ENCODE measurements around the gene BNC2.

Gene BNC2

GRCh38 chr9:16616686-16617085 lies 253.8 kb downstream of the BNC2 start:
- no peak for TF ChIP-seq ZBTB7A (IDR thresholded peaks at IDR 0.05; ENCODE audit: low read depth)
- no peak for TF ChIP-seq TEAD4 (IDR thresholded peaks at IDR 0.05)
- TF ChIP-seq, protein P1, sequence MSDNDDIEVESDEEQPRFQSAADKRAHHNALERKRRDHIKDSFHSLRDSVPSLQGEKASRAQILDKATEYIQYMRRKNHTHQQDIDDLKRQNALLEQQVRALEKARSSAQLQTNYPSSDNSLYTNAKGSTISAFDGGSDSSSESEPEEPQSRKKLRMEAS (IDR thresholded peaks at IDR 0.05): no peak
- TF ChIP-seq EGR1 (IDR thresholded peaks at IDR 0.05): no peak
- TF ChIP-seq TAF1 (IDR thresholded peaks at IDR 0.05; ENCODE audit: low read depth): no peak
- TF ChIP-seq EP300 (IDR thresholded peaks at IDR 0.05; ENCODE audit: borderline replicate concordance): no peak
- TF ChIP-seq REST (IDR thresholded peaks at IDR 0.05; ENCODE audit: low read depth): no peak
- TF ChIP-seq, protein P2, sequence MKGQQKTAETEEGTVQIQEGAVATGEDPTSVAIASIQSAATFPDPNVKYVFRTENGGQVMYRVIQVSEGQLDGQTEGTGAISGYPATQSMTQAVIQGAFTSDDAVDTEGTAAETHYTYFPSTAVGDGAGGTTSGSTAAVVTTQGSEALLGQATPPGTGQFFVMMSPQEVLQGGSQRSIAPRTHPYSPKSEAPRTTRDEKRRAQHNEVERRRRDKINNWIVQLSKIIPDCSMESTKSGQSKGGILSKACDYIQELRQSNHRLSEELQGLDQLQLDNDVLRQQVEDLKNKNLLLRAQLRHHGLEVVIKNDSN (IDR thresholded peaks at IDR 0.05): no peak
- no peak for TF ChIP-seq CREB1 (IDR thresholded peaks at IDR 0.05; ENCODE audit: low read depth)
- no peak for TF ChIP-seq FOXM1 (IDR thresholded peaks at IDR 0.05; ENCODE audit: borderline replicate concordance, low read depth)
- no peak for TF ChIP-seq RAD21 (IDR thresholded peaks at IDR 0.05; ENCODE audit: low read depth)
- no peak for TF ChIP-seq NFIC (IDR thresholded peaks at IDR 0.05)
- TF ChIP-seq CEBPB (IDR thresholded peaks at IDR 0.05): no peak
- TF ChIP-seq YY1 (IDR thresholded peaks at IDR 0.05; ENCODE audit: low read depth): no peak
- no peak for TF ChIP-seq TCF12 (IDR thresholded peaks at IDR 0.05; ENCODE audit: low read depth)

DNA sequence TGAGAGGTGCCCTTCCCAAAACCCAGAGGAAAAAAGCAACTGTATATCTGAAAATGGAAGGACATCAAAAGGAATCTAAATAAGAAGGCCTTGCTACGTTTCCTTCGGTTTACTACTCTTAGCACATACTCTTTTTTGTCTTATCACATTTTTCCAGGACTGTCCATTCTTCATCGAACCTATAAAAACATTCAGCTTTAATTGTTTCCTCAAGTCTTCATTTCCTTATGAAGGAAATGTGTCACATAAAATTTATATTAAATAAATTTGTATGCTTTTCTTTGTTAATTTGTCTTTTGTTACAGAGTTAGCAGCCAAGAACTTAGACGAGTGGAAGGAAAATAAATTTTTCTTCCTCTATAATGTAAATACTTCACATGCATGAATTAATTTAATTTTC lies 255.0 kb downstream of the BNC2 start:
- TF ChIP-seq CREB1 (IDR thresholded peaks at IDR 0.05; ENCODE audit: low read depth): no peak
- no peak for TF ChIP-seq TCF12 (IDR thresholded peaks at IDR 0.05; ENCODE audit: low read depth)
- no peak for TF ChIP-seq TAF1 (IDR thresholded peaks at IDR 0.05; ENCODE audit: low read depth)
- TF ChIP-seq EP300 (IDR thresholded peaks at IDR 0.05; ENCODE audit: borderline replicate concordance): no peak
- TF ChIP-seq YY1 (IDR thresholded peaks at IDR 0.05; ENCODE audit: low read depth): no peak
- TF ChIP-seq, protein P2 (IDR thresholded peaks at IDR 0.05): no peak
- TF ChIP-seq RAD21 (IDR thresholded peaks at IDR 0.05; ENCODE audit: low read depth): no peak
- no peak for TF ChIP-seq CEBPB (IDR thresholded peaks at IDR 0.05)
- TF ChIP-seq, protein P1 (IDR thresholded peaks at IDR 0.05): no peak
- no peak for TF ChIP-seq NFIC (IDR thresholded peaks at IDR 0.05)
- no peak for TF ChIP-seq FOXM1 (IDR thresholded peaks at IDR 0.05; ENCODE audit: borderline replicate concordance, low read depth)
- TF ChIP-seq REST (IDR thresholded peaks at IDR 0.05; ENCODE audit: low read depth): no peak
- TF ChIP-seq ZBTB7A (IDR thresholded peaks at IDR 0.05; ENCODE audit: low read depth): no peak
- no peak for TF ChIP-seq EGR1 (IDR thresholded peaks at IDR 0.05)
- no peak for TF ChIP-seq TEAD4 (IDR thresholded peaks at IDR 0.05)

DNA sequence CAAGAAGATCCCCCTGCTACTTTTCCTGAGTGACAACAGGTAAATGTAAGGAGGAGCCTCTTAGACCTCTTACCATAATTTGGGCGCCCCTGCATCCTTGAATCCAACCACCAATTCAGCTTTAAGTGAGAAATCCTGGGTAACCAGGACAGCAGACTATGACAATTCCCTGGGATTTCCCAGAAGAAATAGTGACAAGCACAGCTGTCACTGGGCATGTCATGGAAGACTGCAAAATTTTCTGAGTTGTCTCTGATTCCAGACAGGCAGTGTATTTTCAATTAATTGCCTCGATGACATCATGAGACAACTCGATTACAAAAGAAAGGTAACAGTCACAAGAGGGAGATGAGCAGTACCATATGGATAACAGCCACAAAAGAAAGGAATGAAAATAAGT lies 256.9 kb downstream of the BNC2 start:
- TF ChIP-seq TAF1 (IDR thresholded peaks at IDR 0.05; ENCODE audit: low read depth): no peak

GRCh38 chr9:16613051-16613450 lies 257.4 kb downstream of the BNC2 start:
- TF ChIP-seq, protein P1 (IDR thresholded peaks at IDR 0.05): no peak
- TF ChIP-seq REST (IDR thresholded peaks at IDR 0.05; ENCODE audit: low read depth): no peak
- TF ChIP-seq TEAD4 (IDR thresholded peaks at IDR 0.05): no peak
- TF ChIP-seq CEBPB (IDR thresholded peaks at IDR 0.05): no peak
- TF ChIP-seq NFIC (IDR thresholded peaks at IDR 0.05): no peak
- TF ChIP-seq CREB1 (IDR thresholded peaks at IDR 0.05; ENCODE audit: low read depth): no peak
- TF ChIP-seq FOXM1 (IDR thresholded peaks at IDR 0.05; ENCODE audit: borderline replicate concordance, low read depth): no peak
- no peak for TF ChIP-seq EP300 (IDR thresholded peaks at IDR 0.05; ENCODE audit: borderline replicate concordance)
- TF ChIP-seq TAF1 (IDR thresholded peaks at IDR 0.05; ENCODE audit: low read depth): no peak
- TF ChIP-seq RAD21 (IDR thresholded peaks at IDR 0.05; ENCODE audit: low read depth): no peak
- TF ChIP-seq, protein P2 (IDR thresholded peaks at IDR 0.05): no peak
- TF ChIP-seq ZBTB7A (IDR thresholded peaks at IDR 0.05; ENCODE audit: low read depth): no peak
- no peak for TF ChIP-seq EGR1 (IDR thresholded peaks at IDR 0.05)
- no peak for TF ChIP-seq YY1 (IDR thresholded peaks at IDR 0.05; ENCODE audit: low read depth)
- TF ChIP-seq TCF12 (IDR thresholded peaks at IDR 0.05; ENCODE audit: low read depth): no peak

Measured in Ishikawa (cell line).